NOMO-1 treated with DMSO at 0.1 percent for 48 hours (cell line): ENCODE measurements around the gene DHTKD1.

Experiments used
- DNase-seq: peaks from one replicate; lab custom pipeline; 2025; ENCODE audit not compliant: unreplicated experiment; lab: John Stamatoyannopoulos, UW

DHTKD1 gene, protein sequence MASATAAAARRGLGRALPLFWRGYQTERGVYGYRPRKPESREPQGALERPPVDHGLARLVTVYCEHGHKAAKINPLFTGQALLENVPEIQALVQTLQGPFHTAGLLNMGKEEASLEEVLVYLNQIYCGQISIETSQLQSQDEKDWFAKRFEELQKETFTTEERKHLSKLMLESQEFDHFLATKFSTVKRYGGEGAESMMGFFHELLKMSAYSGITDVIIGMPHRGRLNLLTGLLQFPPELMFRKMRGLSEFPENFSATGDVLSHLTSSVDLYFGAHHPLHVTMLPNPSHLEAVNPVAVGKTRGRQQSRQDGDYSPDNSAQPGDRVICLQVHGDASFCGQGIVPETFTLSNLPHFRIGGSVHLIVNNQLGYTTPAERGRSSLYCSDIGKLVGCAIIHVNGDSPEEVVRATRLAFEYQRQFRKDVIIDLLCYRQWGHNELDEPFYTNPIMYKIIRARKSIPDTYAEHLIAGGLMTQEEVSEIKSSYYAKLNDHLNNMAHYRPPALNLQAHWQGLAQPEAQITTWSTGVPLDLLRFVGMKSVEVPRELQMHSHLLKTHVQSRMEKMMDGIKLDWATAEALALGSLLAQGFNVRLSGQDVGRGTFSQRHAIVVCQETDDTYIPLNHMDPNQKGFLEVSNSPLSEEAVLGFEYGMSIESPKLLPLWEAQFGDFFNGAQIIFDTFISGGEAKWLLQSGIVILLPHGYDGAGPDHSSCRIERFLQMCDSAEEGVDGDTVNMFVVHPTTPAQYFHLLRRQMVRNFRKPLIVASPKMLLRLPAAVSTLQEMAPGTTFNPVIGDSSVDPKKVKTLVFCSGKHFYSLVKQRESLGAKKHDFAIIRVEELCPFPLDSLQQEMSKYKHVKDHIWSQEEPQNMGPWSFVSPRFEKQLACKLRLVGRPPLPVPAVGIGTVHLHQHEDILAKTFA

DNA sequence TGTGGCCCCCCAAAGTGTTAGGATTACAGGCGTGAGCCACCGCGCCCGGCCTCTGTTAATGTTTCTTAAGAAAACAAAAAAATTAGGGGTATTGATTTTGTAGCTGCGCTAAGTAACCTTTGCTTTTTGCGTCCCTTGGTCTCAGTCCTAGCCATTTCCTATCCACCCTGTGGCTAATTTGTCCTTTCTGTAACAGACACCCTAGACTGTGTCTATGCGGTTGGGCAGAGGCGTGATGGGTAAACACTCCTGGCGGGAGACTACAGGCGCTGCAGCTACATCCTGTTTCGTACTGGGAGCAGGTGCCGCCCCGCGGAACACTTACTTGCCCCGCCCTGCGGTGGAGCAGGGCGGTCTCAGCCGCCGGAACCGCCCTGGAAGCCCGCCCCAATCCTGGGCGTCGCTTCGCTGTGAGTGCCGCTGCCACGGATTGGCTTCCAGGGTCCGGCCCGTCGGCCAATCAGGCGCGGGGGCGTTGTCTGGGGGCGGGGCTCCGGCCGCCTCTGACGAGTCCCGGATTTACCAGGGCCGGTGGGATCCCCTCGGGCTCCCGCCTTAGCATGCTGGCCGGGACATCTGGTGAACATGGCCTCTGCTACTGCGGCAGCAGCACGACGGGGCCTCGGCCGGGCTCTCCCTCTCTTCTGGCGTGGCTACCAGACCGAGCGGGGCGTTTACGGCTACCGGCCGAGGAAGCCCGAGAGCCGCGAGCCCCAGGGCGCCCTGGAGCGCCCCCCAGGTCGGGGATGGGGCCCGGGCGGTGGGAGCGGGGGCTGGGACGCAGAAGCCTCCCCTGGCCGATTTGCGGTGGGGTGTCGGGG, at the start of gene DHTKD1:
DHTKD1 (plus strand) TSS at position 506 of the 821 bp plus-strand sequence; CDS start at position 586, 80 bp downstream.
- DNase-seq = peak; percentile 99

DNA sequence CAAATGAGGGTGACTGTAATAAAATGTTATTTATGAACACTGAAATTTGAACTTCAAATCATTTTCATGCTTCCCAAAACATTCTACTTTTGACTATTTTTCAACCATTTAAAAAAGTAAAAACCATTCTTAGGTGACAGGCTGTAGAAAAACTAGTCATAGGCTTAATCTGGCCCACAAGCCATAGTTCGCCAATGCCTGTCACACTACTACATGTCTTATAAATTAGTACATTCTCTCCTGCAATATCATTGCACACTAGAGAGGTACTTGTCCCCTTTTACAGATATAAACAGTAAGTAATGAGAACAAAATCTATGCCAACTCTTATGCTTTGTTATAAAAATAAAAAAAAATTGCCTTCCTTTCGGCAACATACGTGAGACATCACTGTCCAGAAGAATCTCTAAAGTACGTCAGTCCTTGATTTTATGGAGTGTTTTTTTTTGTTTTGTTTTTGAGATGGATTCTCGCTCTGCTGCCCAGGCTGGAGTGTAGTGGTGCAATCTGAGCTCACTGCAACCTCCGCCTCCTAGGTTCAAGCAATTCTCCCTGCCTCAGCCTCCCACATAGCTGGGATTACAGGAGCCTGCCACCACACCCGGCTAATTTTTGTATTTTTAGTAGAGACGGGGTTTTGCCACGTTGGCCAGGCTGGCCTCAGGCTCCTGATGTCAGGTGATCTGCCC, 49.3 kb upstream of the DHTKD1 start:
- no peak for DNase-seq

DNA sequence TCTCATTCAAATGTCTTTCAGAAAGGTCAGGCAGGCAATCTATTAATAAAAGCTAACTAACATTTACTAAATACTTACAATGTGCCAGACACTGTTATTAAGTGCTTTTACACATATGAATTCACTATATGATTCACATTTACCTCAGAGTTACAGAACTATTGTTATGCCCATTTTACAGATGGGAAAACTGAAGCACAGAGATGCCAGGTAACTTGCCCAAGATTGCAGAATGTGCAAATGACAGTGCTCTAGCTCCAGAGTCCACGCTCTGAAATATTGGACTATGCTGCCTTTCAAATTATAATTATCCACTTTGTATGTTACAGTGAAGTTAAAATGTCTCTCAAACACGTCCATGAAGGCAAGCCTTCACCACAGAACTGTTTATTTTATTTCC, 48.2 kb upstream of the DHTKD1 start:
- no peak for DNase-seq

DNA sequence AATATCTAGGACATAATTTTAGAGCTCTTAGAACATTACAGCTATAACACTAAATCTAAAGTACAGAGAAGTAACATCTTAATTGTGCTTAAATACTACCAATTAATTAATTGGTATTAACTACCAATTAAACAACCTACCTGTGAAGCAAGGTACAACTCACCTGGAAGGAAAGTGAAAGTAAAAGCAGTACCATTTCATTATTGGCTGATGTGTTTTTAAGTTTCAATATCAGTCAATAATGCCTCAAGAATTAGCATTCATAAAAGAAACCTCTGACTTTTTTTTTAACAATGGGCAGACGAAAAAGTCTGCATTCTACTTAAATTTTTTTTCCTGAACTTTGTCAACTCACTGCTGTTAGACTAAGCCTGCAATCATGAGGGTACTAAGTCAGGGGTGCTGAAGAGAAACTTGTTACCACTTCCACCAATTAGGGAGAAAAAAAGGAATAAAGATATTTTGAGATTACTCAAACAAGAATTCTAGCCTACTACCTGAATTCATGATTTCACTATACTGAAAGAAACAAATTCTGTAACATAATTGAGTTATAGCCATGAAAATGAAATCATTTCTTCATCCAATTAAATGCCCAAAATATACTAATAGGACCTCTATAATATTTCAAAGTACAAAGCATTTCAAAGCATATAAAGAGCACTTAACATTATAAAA, 46.0 kb upstream of the DHTKD1 start:
- no peak for DNase-seq

DNA sequence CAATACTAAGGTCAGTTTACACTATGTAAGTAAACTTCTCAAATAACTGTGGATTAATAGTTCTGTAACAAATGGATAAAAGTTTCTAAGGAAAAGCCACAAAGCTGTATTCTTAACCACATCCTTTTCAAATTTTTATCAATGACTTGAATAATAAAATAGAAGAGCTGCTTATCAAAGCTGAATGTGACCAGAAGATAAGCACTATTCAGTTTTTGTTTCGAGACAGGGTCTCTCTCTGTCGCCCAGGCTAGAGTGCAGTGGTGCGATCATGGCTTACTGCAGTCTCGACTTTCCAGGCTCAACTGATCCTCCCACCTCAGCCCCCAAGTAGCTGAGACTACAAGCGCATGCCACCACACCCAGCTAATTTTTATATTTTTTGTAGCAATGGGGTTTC, 43.2 kb upstream of the DHTKD1 start:
- no peak for DNase-seq

DNA sequence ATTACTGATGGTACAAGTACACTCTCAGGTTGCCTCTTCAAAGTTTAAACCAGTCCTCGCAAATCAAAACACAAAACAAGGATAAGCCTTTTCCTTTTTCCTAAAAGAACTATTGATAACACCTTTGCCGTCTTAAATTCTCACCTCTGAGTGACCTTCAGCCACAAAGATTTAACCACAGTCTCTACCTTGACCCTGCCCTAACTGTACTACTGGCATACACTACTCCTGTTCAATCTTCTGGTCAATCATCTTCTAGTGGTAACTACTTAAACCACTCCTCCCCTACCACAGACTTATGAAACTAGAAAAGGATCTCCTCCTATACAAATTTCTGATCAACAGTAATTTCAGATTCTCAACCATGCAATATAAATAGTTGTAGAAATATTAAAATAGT, 41.2 kb upstream of the DHTKD1 start:
- DNase-seq = no peak

DNA sequence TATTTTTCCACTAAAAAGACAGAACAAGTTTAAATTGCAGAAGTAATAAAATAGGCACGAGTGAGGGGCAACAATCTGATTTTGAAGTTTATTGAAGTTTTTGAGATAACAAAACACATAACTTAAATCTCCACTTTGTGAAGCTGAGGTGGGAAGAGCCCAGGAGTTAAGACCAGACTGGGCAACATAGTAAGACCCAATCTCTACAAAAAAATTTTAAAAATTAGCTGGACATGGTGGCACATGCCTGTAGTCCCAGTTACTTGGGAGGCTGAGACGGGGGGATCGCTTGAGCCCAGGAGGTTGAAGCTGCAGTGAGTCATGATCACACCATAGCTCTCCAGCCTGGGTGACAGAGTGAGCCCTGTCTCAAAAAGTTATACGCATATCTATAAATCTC, 37.4 kb upstream of the DHTKD1 start:
- no peak for DNase-seq

DNA sequence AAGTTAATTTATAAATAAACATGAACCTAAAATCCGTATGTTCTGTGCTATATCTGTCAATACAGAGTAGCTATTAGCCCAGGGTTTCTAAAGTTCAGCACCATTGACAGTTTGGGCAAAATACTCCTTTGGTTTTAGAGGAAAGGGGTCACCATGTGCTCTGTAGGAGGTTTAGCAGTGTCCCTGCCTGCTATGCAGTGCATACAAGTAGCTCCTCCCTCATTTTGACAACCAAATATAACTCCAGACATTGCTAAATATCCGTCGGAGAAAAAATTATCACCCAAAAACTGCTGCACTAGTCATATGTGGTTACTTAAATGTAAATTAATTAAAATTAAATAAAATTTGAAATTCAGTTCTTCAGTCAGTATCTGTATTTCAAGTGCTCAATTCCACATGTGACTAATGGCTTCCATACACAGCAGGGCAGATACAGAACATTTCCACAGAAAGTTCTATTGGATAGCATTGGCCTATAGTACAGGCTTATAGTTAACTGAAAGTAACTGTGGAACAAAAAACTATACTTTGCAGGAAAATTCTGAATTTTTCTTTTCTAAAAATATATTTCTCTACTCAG, 32.6 kb upstream of the DHTKD1 start:
- peak; percentile 24 for DNase-seq

DNA sequence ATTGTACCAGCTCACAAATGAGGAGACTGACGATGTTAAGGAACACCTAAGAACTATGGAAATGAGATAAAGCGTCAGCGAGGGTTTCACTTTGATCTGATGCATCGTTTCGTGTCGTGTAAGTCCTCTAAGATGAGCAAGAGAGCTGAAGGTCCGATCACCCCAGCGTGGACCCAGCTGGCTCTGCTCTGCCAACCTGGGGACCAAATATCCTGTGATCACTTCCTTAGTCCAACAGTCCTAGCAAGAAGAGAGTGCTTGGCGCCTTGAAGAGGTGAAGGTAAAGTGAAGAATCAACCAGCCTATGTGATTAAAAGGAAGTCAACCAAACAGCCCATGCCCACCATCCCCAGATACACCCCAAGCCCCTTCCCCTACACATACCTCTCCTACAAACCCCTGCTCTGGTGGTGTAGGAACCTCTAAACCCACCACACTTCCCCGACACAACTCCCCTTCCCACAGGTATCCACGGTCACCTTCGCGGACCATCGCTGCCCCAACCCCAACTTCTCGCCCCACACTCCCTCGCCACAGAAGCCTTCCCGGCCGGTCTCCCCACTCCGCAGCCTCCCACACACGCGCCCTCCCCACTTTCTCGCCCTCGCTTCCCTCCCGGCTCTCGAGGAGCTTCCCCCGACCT, 26.9 kb upstream of the DHTKD1 start:
- peak; percentile 45 for DNase-seq

DNA sequence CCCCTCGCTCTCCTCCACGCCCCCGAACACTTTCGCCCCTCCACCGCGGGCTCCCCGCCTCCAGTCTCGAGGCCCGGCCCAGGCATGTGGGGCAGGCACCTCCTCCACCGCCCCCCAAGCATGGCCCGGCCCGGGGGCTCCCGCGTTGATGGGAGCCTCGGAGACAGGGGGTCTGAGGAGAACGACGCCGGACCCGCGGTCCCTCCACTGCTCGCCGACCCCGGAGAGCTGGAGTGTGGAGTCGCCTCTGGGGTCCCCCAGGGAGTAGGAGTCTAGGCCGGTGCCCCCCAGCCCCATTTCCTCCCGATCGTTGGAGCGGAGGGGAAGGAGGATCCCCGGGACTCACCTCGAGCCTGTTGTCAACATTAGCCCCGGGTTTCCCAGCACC, 26.4 kb upstream of the DHTKD1 start:
- no peak for DNase-seq

DNA sequence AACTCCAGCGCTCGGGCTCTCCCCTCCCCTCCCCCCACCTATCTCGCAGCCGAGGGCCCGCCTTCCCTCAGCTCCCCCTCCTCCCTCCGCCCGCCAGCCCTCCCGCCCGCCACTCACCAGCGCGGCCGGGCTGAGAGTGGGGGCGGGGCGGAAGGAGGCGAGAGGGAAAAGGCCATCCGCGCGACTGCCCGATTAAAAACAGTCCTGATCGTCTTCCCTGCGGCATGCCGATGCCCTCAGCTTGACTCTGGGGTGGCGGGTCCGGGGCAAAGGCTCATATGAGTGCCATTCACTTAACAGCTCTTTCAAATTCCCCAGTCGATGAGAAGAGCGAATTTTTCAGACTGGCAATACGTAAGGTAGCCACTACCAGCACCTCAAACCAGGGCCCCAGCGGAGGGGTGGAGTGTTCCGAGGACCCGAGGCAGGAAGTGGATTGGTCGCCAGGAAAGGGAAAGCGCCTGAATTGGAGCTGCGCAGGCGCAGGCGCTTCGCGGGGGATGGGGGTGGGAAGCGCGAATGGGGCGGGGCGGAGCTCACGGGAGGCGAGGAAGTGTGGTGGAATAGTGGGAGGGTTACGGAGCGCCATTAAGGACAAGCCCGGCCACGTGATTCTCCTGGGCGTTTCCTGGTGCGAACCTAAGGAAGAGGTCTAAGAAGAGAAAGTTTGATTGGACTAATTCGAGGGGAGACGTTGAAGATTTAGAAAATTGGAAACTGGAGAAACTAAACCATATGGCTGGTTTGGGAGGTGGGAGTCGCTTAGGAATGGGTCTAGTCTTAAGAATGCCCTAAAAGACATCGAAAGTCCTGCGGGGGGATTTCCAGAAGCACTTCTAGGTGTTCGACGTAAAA, 25.7 kb upstream of the DHTKD1 start, which contains the start of gene UPF2:
UPF2 (minus strand) TSS at position 13 of the 855 bp plus-strand sequence. CDS start 7,386 bp downstream, outside the sequence.
- DNase-seq = peak; percentile 99

DNA sequence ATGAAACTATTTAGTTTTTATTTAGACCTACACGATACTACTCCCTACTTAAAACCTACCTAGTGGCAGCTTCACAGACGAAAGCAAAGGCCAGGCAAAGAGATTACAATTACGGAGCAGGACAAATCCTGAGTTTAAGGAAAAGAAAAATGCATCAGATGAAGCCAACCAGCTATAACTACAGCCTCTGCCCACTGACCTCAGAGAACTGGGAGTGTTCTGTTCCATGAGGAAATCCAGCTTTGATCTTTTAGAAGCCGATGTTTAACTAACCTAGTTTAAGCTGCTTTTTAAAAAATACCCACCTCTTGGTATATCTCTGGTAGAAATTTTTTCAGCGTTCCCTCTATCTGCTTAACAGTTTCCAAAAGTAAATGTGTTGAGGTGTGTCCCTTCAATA, 23.2 kb upstream of the DHTKD1 start:
- no peak for DNase-seq

DNA sequence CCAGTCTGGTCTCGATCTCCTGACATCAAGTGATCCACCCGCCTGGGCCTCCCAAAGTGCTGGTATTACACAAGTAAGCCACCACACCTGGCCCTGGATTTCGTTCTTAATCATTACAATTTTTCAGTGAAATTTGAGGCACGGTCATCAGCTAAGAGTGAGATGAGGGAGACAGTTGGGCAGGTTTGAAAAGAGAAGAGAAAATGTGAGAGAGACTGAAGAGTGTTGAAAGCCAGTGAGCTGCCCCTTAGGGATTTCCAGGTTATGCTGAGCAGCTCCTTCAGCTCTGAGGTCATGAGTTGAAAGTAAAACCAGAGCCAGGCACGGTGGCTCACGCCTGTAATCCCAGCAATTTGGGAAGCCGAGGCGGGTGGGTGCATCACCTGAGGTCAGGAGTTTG, 20.2 kb upstream of the DHTKD1 start:
- no peak for DNase-seq

DNA sequence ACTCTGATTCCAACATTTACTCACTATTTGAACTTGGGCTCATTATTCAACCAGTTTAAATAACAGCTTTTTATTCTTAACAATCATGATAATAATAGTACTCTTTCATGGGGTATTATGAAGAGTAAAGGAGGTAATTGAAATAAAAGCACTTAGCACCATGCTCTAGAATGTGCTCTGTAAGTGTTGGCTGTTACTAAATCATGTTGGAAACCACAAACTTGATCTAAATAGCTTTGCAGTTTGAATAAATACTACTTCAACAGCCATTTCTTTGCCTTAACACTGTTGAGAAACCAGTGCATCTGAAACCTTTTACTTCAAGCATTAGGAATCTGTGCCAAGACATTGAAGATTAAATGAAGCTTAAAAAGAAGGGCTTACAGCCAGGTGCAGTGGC, 18.2 kb upstream of the DHTKD1 start:
- DNase-seq = no peak

DNA sequence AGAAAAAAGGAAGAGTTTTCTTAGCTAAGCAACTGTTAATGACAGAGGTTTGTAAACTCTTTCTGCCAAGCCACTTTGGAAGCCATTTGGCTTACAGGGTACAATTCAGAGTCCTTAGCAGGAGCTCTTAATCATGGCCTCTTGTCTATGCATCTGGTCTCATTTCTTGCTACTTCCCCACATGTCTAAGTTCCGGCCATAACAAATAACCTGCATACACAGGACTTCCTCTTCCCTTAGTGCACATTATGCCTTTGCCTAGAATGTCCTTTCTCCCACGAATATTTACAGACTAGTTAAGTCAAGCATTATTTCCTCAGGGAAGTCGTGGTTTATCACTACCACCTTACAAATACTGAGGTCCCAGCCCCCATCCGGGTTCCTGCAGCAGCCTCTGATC, 17.5 kb upstream of the DHTKD1 start:
- peak; percentile 73 for DNase-seq

DNA sequence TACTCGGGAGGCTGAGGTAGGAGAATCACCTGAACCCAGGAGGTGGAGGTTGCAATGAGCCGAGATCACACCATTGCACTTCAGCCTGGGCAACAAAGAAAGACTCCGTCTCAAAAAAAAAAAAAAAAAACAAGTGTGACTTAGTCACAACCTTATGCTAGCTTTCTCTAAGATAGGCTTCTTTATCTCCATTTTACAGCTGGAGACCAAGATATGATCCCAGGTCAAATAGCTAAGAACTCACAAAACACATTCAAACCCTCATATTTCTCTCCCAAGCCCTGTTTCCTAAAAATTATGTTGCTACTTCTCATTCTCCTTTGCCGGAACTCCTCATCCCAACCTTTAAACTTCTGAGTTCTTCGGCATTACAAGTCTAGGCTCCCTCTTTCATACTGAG, 13.0 kb upstream of the DHTKD1 start:
- no peak for DNase-seq

DNA sequence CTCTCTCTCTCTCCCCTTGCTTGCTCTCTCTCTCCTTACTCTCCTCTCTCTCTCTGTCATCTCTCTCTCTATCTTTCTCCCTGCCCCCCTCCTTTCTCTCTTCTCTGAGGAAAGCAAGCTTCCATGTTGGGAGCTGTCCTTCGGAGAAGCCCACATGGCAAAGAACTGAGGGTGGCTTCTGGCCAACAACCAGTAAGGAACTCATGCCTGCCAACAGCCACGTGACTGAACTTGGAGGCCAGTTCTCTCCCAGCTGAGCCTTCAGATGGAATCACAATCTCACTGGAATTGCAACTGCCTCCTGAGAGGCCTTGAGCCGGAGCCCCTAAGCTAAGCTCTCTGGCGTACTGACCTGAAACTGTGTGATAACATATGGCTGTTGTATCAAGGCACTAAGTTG, 12.0 kb upstream of the DHTKD1 start:
- no peak for DNase-seq

DNA sequence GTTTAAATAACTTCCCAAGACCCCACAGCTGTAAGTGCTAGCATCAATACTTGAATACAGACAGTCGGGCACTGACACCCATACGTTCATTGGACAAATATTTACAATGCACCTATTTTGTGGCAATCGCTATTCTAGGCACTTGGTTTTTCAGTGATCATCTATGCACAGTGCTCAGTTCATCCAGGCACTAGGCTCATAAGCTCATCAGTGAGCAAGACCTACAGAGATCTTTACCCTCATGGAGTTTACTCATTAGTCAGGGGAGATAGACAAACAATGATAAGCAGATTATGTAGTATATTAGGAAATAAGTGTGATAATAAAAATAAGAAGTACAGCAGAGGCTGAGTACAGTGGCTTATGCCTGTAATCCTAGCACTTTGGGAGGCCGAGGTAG, 7.6 kb upstream of the DHTKD1 start:
- no peak for DNase-seq
